Astrocyte (in vitro differentiated cells and primary cell): Measurements from ENCODE around the gene MCRS1. TPM values are rescaled to one million over a fixed set of nuclear protein-coding genes. Genes with fewer than 3 reads are reported as not detected.
"Not testable (repeated sequence)": the region's sequence is repeated elsewhere in the genome, so short reads cannot be mapped to it uniquely, and the experiment has no call there.

ENCODE experiments used
- DNase-seq: peaks from one replicate; pipeline ENCODE4 v3.0.0-alpha.2; 2010; ENCODE audit warnings: low read depth
- FAIRE-seq: peaks from 2 replicates; lab custom pipeline; 2011; peaks lifted over from hg19 to GRCh38; lab: Jason Lieb, UNC
- H2AFZ ChIP-seq: 2 replicates; pipeline ENCODE4 v1.6.0; 2012; ENCODE audit warnings: low read depth, low read length, inconsistent platforms
- H3K27ac ChIP-seq: 2 replicates; pipeline ENCODE4 v1.5.1; 2011; ENCODE audit warnings: low read depth, low read length, inconsistent platforms
- H3K27me3 ChIP-seq: 2 replicates; pipeline ENCODE4 v1.6.0; 2011; ENCODE audit warnings: low read length, inconsistent platforms; ENCODE audit not compliant: insufficient read depth
- H3K36me3 ChIP-seq: 2 replicates; pipeline ENCODE4 v1.5.1; 2011; ENCODE audit warnings: low read length, inconsistent platforms; ENCODE audit not compliant: insufficient read depth
- H3K4me1 ChIP-seq: 2 replicates; pipeline ENCODE4 v1.5.1; 2011; ENCODE audit warnings: low read length, inconsistent platforms; ENCODE audit not compliant: insufficient read depth
- H3K4me2 ChIP-seq: 2 replicates; pipeline ENCODE4 v1.6.0; 2012; ENCODE audit warnings: low read length, inconsistent platforms
- H3K4me3 ChIP-seq: 2 replicates; pipeline ENCODE4 v1.5.1; 2011; ENCODE audit warnings: low read depth, mild to moderate bottlenecking, low read length, inconsistent platforms; ENCODE audit not compliant: insufficient read depth
- H3K79me2 ChIP-seq: 2 replicates; pipeline ENCODE4 v1.6.0; 2012; ENCODE audit warnings: mild to moderate bottlenecking, low read length, inconsistent platforms; ENCODE audit not compliant: insufficient read depth
- H3K9ac ChIP-seq: 2 replicates; pipeline ENCODE4 v1.6.0; 2012; ENCODE audit warnings: mild to moderate bottlenecking, low read length, inconsistent platforms
- H3K9me3 ChIP-seq: 2 replicates; pipeline ENCODE4 v1.5.1; 2012; ENCODE audit warnings: low read depth, mild to moderate bottlenecking, low read length, inconsistent platforms; ENCODE audit not compliant: insufficient read depth
- H4K20me1 ChIP-seq: 2 replicates; pipeline ENCODE4 v1.6.0; 2012; ENCODE audit warnings: low read length, inconsistent platforms; ENCODE audit not compliant: insufficient read depth
- H3K27ac Mint-ChIP-seq: one replicate; pipeline ENCODE4 v1.8.0; 2021; ENCODE audit warnings: mild to moderate bottlenecking, mixed read lengths; ENCODE audit not compliant: unreplicated experiment
- H3K27me3 Mint-ChIP-seq: one replicate; pipeline ENCODE4 v1.8.0; 2021; ENCODE audit warnings: low read depth, mixed read lengths; ENCODE audit not compliant: unreplicated experiment
- H3K36me3 Mint-ChIP-seq: one replicate; pipeline ENCODE4 v1.8.0; 2021; ENCODE audit warnings: low read depth, mixed read lengths; ENCODE audit not compliant: unreplicated experiment
- H3K4me1 Mint-ChIP-seq: one replicate; pipeline ENCODE4 v1.8.0; 2021; ENCODE audit warnings: low read depth, mixed read lengths; ENCODE audit not compliant: unreplicated experiment
- H3K4me3 Mint-ChIP-seq: one replicate; pipeline ENCODE4 v1.8.0; 2021; ENCODE audit warnings: mild to moderate bottlenecking, moderate library complexity, mixed read lengths; ENCODE audit not compliant: unreplicated experiment
- H3K9me3 Mint-ChIP-seq: one replicate; pipeline ENCODE4 v1.8.0; 2021; ENCODE audit warnings: mild to moderate bottlenecking, mixed read lengths; ENCODE audit not compliant: unreplicated experiment
- CTCF ChIP-seq: IDR thresholded peaks from 2 replicates; pipeline ENCODE4 v1.5.1; 2011; ENCODE audit warnings: low read depth, mild to moderate bottlenecking, inconsistent platforms, low read length, moderate library complexity; ENCODE audit not compliant: insufficient read depth
- EZH2 ChIP-seq: IDR thresholded peaks from 2 replicates; pipeline ENCODE4 v1.6.1; 2012; ENCODE audit warnings: mild to moderate bottlenecking, low read length, inconsistent platforms; ENCODE audit not compliant: insufficient read depth
- total RNA-seq: library from RNA; stranded (reverse); gene quantifications from 2 replicates; pipeline ENCODE4 v1.2.1, GENCODE V29; 2021

MCRS1 gene
- total RNA-seq, 1 donor from 2014 or later = 45.2 TPM

- H3K36me3 Mint-ChIP-seq = peaks cover 2% of the 10 kb centered on the region
- H3K9me3 ChIP-seq = no peaks in the 10 kb centered on the region
- no peak overlapping the region for H3K27ac Mint-ChIP-seq
- H3K4me1 Mint-ChIP-seq = peaks cover 17% of the 10 kb centered on the region
- peaks cover 25% of the 10 kb centered on the region for H3K4me1 ChIP-seq
- TF ChIP-seq CTCF (no peak), EZH2 (no peak)
- no peak for FAIRE-seq
- peak; percentile 20 for DNase-seq
- no peaks in the 10 kb centered on the region for H3K27me3 Mint-ChIP-seq
- no peaks in the 10 kb centered on the region for H4K20me1 ChIP-seq
- H3K27ac ChIP-seq = no peak overlapping the region
- no peak overlapping the region for H2AFZ ChIP-seq
- H3K9ac ChIP-seq = no peak overlapping the region
- no peaks in the 10 kb centered on the region for H3K27me3 ChIP-seq
- no peak overlapping the region for H3K4me3 ChIP-seq
- H3K4me2 ChIP-seq = no peak overlapping the region
- no peaks in the 10 kb centered on the region for H3K79me2 ChIP-seq
- H3K36me3 ChIP-seq = no peaks in the 10 kb centered on the region
- no peaks in the 10 kb centered on the region for H3K9me3 Mint-ChIP-seq
- H3K4me3 Mint-ChIP-seq = no peak overlapping the region
These were observed 56.5 kb downstream of the MCRS1 start for GRCh38 chr12:49511410-49511809.

GRCh38 chr12:49509681-49510080, 58.3 kb downstream of the MCRS1 start:
- H3K9ac ChIP-seq, H2AFZ ChIP-seq, H3K9me3 ChIP-seq, H3K27ac ChIP-seq, H3K36me3 ChIP-seq, H3K27me3 ChIP-seq, H3K27ac Mint-ChIP-seq, H3K4me3 Mint-ChIP-seq, H3K9me3 Mint-ChIP-seq, FAIRE-seq, H3K27me3 Mint-ChIP-seq, DNase-seq, H3K4me1 Mint-ChIP-seq, H3K4me2 ChIP-seq, H3K4me3 ChIP-seq, H3K36me3 Mint-ChIP-seq, H3K79me2 ChIP-seq, H4K20me1 ChIP-seq: not testable (repeated sequence)
- peaks cover 22% of the 10 kb centered on the region for H3K4me1 ChIP-seq

Other genes with a start within 250 kb of the MCRS1 start
- gene TROAP, start 244.9 kb downstream of the MCRS1 start, total RNA-seq = 2.2 and 2.7 TPM in 2 replicates
- gene C1QL4, start 231.0 kb downstream of the MCRS1 start, total RNA-seq = 0.09 TPM in 1 of 2 replicates, not detected in the other
- 0.34 and 0.52 TPM in 2 replicates for gene DNAJC22, start 221.3 kb downstream of the MCRS1 start, total RNA-seq
- 44.0 and 46.3 TPM in 2 replicates for gene SPATS2, start 200.7 kb downstream of the MCRS1 start, total RNA-seq
- 0.14 TPM in 1 of 2 replicates, not detected in the other for gene KCNH3, start 29.1 kb downstream of the MCRS1 start, total RNA-seq
- gene FAM186B, start 37.5 kb upstream of the MCRS1 start, total RNA-seq = 0.57 and 0.60 TPM in 2 replicates
- 8.9 and 10.1 TPM in 2 replicates for gene PRPF40B, start 55.4 kb upstream of the MCRS1 start, total RNA-seq
- 58.4 and 62.9 TPM in 2 replicates for gene FMNL3, start 139.3 kb upstream of the MCRS1 start, total RNA-seq
- gene TMBIM6, start 173.4 kb upstream of the MCRS1 start, total RNA-seq = 434 and 452 TPM in 2 replicates